NB4 (cell line): ENCODE results near the gene HGF.

Source experiments
- DNase-seq: peaks from one replicate; pipeline ENCODE4 v3.0.0; 2010; ENCODE audit warnings: low read depth
- H3K4me3 ChIP-seq: one replicate; pipeline ENCODE4 v1.5.1; 2011; ENCODE audit warnings: mild to moderate bottlenecking, low read depth, low read length, moderate library complexity
- MAX ChIP-seq: IDR thresholded peaks from 2 replicates; pipeline ENCODE4 v1.6.1; 2011; ENCODE audit warnings: low read depth, low read length
- MYC ChIP-seq: IDR thresholded peaks from 2 replicates; pipeline ENCODE4 v1.6.1; 2011; ENCODE audit warnings: low read depth, low read length
- POLR2A ChIP-seq: IDR thresholded peaks from 2 replicates; pipeline ENCODE4 v1.6.1; 2011; ENCODE audit warnings: mild to moderate bottlenecking; ENCODE audit not compliant: insufficient read length; ENCODE audit errors: extremely low read depth
- TF ChIP-seq, protein P1 (sequence below): IDR thresholded peaks from one replicate; pipeline ENCODE4 v1.5.1; 2012; ENCODE audit warnings: low read depth, low read length

The HGF gene

GRCh38 chr7:81657551-81657950 is 112.3 kb downstream of the HGF start:
- no peak for DNase-seq
- H3K4me3 ChIP-seq = no peak overlapping the region
- TF ChIP-seq POLR2A = no peak
- no peak for TF ChIP-seq MYC
- TF ChIP-seq, protein P1, sequence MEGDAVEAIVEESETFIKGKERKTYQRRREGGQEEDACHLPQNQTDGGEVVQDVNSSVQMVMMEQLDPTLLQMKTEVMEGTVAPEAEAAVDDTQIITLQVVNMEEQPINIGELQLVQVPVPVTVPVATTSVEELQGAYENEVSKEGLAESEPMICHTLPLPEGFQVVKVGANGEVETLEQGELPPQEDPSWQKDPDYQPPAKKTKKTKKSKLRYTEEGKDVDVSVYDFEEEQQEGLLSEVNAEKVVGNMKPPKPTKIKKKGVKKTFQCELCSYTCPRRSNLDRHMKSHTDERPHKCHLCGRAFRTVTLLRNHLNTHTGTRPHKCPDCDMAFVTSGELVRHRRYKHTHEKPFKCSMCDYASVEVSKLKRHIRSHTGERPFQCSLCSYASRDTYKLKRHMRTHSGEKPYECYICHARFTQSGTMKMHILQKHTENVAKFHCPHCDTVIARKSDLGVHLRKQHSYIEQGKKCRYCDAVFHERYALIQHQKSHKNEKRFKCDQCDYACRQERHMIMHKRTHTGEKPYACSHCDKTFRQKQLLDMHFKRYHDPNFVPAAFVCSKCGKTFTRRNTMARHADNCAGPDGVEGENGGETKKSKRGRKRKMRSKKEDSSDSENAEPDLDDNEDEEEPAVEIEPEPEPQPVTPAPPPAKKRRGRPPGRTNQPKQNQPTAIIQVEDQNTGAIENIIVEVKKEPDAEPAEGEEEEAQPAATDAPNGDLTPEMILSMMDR = no peak
- TF ChIP-seq MAX = no peak

- DNase-seq = no peak
These were observed 114.6 kb downstream of the HGF start for GRCh38 chr7:81655271-81655670.

DNA sequence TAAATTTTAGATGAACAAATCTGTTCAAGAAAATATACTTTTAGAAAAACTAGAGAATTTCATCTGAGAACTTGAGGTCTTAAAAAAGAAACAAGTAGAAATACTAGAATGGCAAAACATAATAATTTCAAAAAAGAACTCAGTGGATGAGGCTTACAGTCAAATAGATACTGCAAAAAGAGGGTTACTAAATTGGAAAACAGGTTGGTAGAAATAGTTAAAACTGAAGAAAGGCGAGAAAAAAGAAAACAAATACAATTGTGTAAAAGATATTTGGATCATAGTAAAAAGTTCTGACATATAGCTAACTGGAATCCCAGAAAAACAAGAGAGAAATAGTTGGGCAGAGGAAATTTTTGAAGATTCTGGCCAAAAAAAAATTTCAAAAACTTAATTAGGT is 117.6 kb downstream of the HGF start:
- TF ChIP-seq POLR2A (no peak), MYC (no peak), MAX (no peak)
- TF ChIP-seq, protein P1 = no peak
- no peak overlapping the region for H3K4me3 ChIP-seq
- no peak for DNase-seq

More at GRCh38 chr7:81655271-81655670, 114.6 kb downstream of the HGF start:
- no peak overlapping the region for H3K4me3 ChIP-seq
- TF ChIP-seq POLR2A = no peak
- TF ChIP-seq MYC = no peak
- no peak for TF ChIP-seq MAX
- TF ChIP-seq, protein P1 = no peak
